Measurements from ENCODE around the gene ANAPC2. TPM values are rescaled to one million over a fixed set of nuclear protein-coding genes. Genes with fewer than 3 reads are reported as not detected.

ANAPC2 gene
- total RNA-seq, 1 experiment from 2014 or later: 16.8 TPM

DNA sequence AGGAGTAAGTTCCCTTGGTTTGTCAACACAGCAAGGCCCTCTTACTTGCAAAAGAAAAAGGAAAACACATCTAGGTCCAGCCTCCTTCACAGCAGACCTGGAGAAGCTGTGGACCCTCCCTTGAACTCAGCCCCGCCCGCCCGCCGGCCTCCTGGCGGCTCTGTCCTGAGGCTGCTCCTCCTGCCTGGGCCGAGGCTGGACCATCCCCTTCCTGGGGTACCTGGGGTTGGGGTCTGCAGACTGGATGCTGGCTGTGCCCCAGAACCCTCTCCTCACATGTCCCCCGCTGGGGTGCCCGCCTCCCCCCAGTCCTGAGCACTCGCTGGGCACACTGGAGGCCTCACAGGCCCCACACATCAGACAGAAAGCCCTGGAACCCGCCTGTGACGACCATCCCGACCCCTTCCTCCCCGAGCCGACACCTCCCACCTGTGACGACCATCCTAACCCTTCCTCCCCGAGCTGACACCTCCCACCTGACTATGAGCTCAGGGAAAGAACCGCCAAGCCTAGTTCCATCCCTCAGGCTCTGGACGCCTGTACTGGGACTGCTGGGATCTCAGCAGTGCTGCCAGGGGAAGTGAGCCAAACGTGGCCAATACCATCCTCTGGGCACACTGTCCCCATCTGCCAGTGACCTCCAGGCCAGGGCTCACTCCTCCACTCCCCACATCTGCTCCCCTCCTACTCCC is 9.3 kb downstream of the ANAPC2 start:
- no peaks in the 10 kb centered on the region for H3K79me2 ChIP-seq (ENCODE audit: low read length)
- H3K4me2 ChIP-seq (ENCODE audit: low read depth, low read length, poor library complexity, severe bottlenecking): no peak overlapping the region
- no peak overlapping the region for H3K27ac ChIP-seq (ENCODE audit: low read length)
- H3K9ac ChIP-seq (ENCODE audit: low read length): no peak overlapping the region
- H3K4me3 ChIP-seq (ENCODE audit: low read length): no peak overlapping the region
- no peak for DNase-seq
- H3K36me3 ChIP-seq (ENCODE audit: insufficient read depth, low read length): no peaks in the 10 kb centered on the region
- no peaks in the 10 kb centered on the region for H3K9me3 ChIP-seq (ENCODE audit: low read length)
- no peak overlapping the region for H2AFZ ChIP-seq (ENCODE audit: low read length)
- H4K20me1 ChIP-seq (ENCODE audit: insufficient read depth, low read depth, low read length): peaks cover 10% of the 10 kb centered on the region; the same call in 1 of the 2 replicates
- no peaks in the 10 kb centered on the region for H3K9me2 ChIP-seq (replicated peaks; ENCODE audit: insufficient read depth, low read length)
- H3K4me1 ChIP-seq (ENCODE audit: low read length): peaks cover 10% of the 10 kb centered on the region
- H3K27me3 ChIP-seq (ENCODE audit: low read length): no peaks in the 10 kb centered on the region

DNA sequence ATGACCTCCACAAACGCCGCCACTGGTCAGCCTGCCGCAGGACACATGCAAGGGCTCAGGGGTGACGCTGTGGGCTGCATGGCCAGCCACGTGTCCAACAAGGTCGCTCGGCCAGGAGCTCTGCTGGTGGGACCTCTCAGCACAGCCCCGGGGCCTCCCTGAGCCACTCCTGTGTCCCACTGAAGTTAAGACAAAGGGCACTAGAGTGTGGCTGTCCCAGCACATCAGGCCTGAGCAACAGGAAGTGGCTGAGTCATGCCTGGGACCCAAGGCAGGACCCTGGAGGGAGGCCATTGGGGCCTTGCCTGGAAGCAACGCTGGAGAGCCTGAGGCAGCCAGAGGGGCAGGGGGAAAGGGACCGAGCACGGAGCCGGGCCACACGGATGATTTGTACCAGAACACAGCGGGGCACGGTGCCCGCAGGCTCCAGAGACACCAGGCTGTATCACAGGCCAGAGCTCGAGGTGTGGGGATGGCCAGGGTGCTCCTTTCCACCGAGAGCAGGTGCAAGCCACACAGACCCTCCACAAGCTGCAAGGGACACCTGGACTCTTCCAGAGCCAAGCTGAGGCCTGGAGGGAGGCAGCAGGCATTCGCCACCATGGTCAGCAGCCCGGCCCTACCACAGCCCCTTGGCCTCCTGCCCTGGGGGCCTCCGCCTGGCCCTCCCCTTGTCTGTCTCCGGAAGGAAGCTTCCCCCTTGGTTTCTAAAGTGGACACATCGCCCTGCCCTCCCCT is 10.0 kb downstream of the ANAPC2 start:
- no peaks in the 10 kb centered on the region for H3K9me3 ChIP-seq (ENCODE audit: low read length)
- no peak for DNase-seq
- H2AFZ ChIP-seq (ENCODE audit: low read length): no peak overlapping the region
- no peak overlapping the region for H3K27ac ChIP-seq (ENCODE audit: low read length)
- H3K79me2 ChIP-seq (ENCODE audit: low read length): no peaks in the 10 kb centered on the region
- no peak overlapping the region for H3K4me2 ChIP-seq (ENCODE audit: low read depth, low read length, poor library complexity, severe bottlenecking)
- no peaks in the 10 kb centered on the region for H3K9me2 ChIP-seq (replicated peaks; ENCODE audit: insufficient read depth, low read length)
- no peak overlapping the region for H3K9ac ChIP-seq (ENCODE audit: low read length)
- peaks cover 11% of the 10 kb centered on the region; the same call in 1 of the 2 replicates for H4K20me1 ChIP-seq (ENCODE audit: insufficient read depth, low read depth, low read length)
- H3K36me3 ChIP-seq (ENCODE audit: insufficient read depth, low read length): no peaks in the 10 kb centered on the region
- no peaks in the 10 kb centered on the region for H3K27me3 ChIP-seq (ENCODE audit: low read length)
- H3K4me1 ChIP-seq (ENCODE audit: low read length): peaks cover 10% of the 10 kb centered on the region
- no peak overlapping the region for H3K4me3 ChIP-seq (ENCODE audit: low read length)

DNA sequence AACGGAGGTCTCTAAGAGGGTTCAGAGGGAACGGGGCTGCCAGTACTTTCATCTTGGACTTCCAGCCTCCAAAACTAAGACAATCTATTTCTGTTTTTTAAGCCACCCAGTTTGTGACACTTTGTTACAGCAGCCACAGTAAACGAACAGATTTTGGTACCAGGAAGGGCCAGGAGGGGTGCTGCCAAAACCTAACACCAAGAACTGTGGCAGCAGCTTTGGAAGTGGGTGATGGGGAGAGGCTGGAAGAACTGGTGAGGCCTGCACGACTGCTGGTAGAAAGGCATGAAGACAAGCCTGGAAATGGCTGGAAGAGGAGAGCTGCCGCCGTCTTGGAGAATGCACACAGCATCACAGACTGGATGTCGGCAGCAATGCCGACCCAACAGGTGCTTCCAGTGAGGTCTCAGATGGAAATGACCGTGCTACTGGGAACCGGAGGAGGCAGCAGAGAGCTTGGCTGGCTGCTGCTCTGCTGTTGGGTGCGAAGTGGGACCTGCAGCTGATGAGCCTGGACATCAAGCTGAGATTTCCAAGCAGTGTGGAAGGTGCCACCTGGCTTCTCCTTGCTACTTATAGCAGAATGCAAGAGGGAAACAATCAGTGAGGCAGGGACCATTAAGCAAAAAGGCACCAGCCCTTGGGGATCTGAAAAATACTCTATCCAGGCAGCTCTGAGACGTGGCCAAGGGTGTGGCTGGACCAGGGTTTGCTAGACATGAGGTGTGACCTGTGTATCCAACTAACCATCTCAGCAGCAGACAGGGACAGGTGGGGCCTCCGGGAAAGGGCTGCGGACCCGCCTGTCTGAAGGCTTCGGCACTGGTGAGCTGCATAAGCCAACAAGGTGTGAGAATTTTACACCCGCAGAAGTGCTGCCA is 11.8 kb downstream of the ANAPC2 start:
- no peaks in the 10 kb centered on the region for H3K9me2 ChIP-seq (replicated peaks; ENCODE audit: insufficient read depth, low read length)
- H3K27me3 ChIP-seq (ENCODE audit: low read length): no peaks in the 10 kb centered on the region
- no peak overlapping the region for H3K4me3 ChIP-seq (ENCODE audit: low read length)
- peaks cover 10% of the 10 kb centered on the region for H3K4me1 ChIP-seq (ENCODE audit: low read length)
- H3K9me3 ChIP-seq (ENCODE audit: low read length): no peaks in the 10 kb centered on the region
- H3K4me2 ChIP-seq (ENCODE audit: low read depth, low read length, poor library complexity, severe bottlenecking): no peak overlapping the region
- peak; percentile 86 for DNase-seq
- H3K27ac ChIP-seq (ENCODE audit: low read length): no peak overlapping the region
- H3K79me2 ChIP-seq (ENCODE audit: low read length): no peaks in the 10 kb centered on the region
- H3K36me3 ChIP-seq (ENCODE audit: insufficient read depth, low read length): no peaks in the 10 kb centered on the region
- peaks cover 15% of the 10 kb centered on the region; the same call in 1 of the 2 replicates for H4K20me1 ChIP-seq (ENCODE audit: insufficient read depth, low read depth, low read length)
- H3K9ac ChIP-seq (ENCODE audit: low read length): no peak overlapping the region
- no peak overlapping the region for H2AFZ ChIP-seq (ENCODE audit: low read length)

DNA sequence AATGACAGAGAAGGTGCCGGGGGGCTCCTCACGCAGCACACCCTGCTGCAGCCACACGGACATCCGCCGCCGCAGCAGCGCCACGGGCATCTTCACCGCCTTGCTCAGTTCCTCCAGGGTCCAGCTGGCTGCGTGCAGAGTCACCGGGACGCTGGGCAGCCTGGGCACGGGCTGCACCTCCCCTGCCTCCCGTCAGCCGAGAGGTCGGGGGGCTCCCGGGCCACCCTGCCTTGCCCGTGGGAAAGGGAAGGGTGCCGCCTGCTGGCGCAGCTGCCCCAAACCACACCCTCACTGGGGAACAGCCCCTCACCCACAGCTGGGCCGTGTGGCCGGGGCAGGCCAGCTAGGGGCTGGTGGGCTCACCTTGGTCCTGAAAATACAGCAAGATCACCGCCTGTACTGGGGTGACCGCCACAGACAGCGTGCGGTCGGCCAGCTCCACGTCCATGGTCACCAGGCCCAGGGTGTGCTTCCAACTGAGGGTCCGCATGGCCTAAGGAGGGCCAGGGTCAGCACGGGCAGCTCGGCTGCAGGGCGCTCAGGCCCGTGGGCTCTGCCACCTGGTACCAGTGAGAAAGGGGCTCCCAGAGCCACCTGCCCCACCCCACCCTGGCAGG is 12.9 kb downstream of the ANAPC2 start:
- Histone ChIP-seq H3K9ac (ENCODE audit: low read length) (no peak overlapping the region), H3K4me2 (ENCODE audit: low read depth, low read length, poor library complexity, severe bottlenecking) (no peak overlapping the region), H3K79me2 (ENCODE audit: low read length) (no peaks in the 10 kb centered on the region), H3K9me3 (ENCODE audit: low read length) (no peaks in the 10 kb centered on the region), H3K27ac (ENCODE audit: low read length) (no peak overlapping the region), H2AFZ (ENCODE audit: low read length) (no peak overlapping the region), H4K20me1 (ENCODE audit: insufficient read depth, low read depth, low read length) (peaks cover 18% of the 10 kb centered on the region; the same call in 1 of the 2 replicates), H3K9me2 (replicated peaks; ENCODE audit: insufficient read depth, low read length) (no peaks in the 10 kb centered on the region), H3K36me3 (ENCODE audit: insufficient read depth, low read length) (no peaks in the 10 kb centered on the region), H3K4me1 (ENCODE audit: low read length) (peaks cover 20% of the 10 kb centered on the region), H3K4me3 (ENCODE audit: low read length) (no peak overlapping the region), H3K27me3 (ENCODE audit: low read length) (no peaks in the 10 kb centered on the region)
- DNase-seq: peak; percentile 64

DNA sequence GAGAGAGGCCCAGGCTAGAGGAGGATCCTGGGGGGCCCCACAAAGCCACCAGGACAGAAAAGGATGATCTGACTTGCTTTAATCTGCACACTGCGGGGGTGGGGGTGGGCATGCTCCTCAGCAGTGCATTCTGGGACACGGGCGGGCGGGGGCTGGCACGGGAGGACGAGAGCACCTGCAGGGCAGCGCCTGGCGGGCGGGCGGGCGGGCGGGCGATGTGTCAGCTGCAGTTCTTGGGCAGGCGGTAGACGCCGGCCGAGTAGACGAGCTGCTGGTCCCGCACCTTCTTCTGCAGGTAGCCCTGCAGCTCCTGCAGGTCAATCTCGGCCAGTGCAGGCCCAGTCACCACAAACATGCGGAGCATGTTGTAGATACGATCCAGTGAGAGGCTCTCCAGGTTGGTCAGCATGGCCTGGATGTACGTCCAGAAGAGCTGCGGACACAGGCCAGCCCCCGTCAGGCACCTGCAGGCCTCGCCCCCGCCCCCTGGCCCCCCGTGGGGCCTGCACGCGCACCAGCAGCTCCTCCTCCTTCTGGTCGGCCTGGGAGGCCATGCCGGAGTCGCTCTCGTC is 13.6 kb downstream of the ANAPC2 start:
- no peak overlapping the region for H3K4me3 ChIP-seq (ENCODE audit: low read length)
- peaks cover 27% of the 10 kb centered on the region for H3K4me1 ChIP-seq (ENCODE audit: low read length)
- H4K20me1 ChIP-seq (ENCODE audit: insufficient read depth, low read depth, low read length): peaks cover 22% of the 10 kb centered on the region; the same call in 1 of the 2 replicates
- no peak overlapping the region for H3K4me2 ChIP-seq (ENCODE audit: low read depth, low read length, poor library complexity, severe bottlenecking)
- H2AFZ ChIP-seq (ENCODE audit: low read length): no peak overlapping the region
- peak; percentile 77 for DNase-seq
- H3K79me2 ChIP-seq (ENCODE audit: low read length): no peaks in the 10 kb centered on the region
- H3K9me3 ChIP-seq (ENCODE audit: low read length): no peaks in the 10 kb centered on the region
- no peak overlapping the region for H3K27ac ChIP-seq (ENCODE audit: low read length)
- H3K27me3 ChIP-seq (ENCODE audit: low read length): no peaks in the 10 kb centered on the region
- no peaks in the 10 kb centered on the region for H3K9me2 ChIP-seq (replicated peaks; ENCODE audit: insufficient read depth, low read length)
- no peaks in the 10 kb centered on the region for H3K36me3 ChIP-seq (ENCODE audit: insufficient read depth, low read length)
- no peak overlapping the region for H3K9ac ChIP-seq (ENCODE audit: low read length)

DNA sequence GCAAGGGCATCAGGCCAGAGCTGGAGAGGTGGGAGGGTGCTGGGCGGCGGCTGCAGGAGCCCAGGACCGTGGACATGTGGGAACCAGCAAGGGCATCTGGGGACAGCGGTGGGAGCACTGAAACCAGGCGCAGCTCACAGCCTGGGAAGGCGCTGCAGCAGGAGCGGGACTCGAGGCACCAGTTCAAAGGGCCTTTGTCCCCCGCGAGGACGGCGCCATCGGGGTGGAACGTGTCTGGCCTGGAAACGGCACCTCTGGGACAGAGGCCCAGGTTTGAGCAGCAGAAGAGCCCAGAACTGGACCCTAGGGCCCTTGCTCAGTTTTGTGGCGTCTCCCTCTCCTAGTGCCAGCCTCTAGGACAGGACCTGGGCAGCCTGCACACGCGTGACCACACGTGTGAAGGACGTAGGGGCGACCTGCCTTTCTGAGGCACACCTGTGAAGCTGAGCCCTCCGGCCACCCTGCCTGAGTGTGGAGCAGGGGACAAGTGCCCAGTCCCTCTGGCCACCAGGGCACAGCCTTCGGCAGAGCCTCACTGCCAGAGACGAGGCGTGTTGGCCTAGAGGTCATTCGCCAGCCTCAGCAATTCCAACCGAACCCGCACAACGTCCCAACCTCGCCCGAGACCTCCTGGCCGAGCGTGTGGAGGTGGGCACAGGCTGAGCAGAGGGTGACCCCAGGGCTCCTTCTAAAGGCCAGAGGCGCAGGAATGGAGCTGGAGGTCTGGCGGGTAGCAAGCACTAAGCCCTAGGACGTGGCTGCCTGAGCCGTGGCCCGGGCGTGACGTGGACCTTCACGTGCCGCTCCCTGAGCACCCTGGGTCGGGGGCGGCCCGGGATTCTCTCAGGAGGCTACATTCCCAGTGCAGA is 14.3 kb downstream of the ANAPC2 start:
- Histone ChIP-seq H3K9me2 (replicated peaks; ENCODE audit: insufficient read depth, low read length) (no peaks in the 10 kb centered on the region), H3K9me3 (ENCODE audit: low read length) (no peaks in the 10 kb centered on the region), H3K36me3 (ENCODE audit: insufficient read depth, low read length) (no peaks in the 10 kb centered on the region), H3K27ac (ENCODE audit: low read length) (no peak overlapping the region), H3K4me3 (ENCODE audit: low read length) (no peak overlapping the region), H3K4me2 (ENCODE audit: low read depth, low read length, poor library complexity, severe bottlenecking) (no peak overlapping the region), H2AFZ (ENCODE audit: low read length) (no peak overlapping the region), H3K27me3 (ENCODE audit: low read length) (no peaks in the 10 kb centered on the region), H3K4me1 (ENCODE audit: low read length) (peaks cover 34% of the 10 kb centered on the region), H3K9ac (ENCODE audit: low read length) (no peak overlapping the region), H3K79me2 (ENCODE audit: low read length) (no peaks in the 10 kb centered on the region), H4K20me1 (ENCODE audit: insufficient read depth, low read depth, low read length) (peaks cover 22% of the 10 kb centered on the region; the same call in 1 of the 2 replicates)
- DNase-seq: no peak

Data from Karpas-422 (cell line).